ENCODE results near the gene ZBTB25.

GRCh38 chr14:64516969-64517368 is 13.3 kb upstream of the ZBTB25 start:
- TF ChIP-seq GLIS3 (CRISPR knock-in tag; IDR thresholded peaks at IDR 0.05) (no peak), POU6F1 (CRISPR knock-in tag; IDR thresholded peaks at IDR 0.05; ENCODE audit: borderline replicate concordance, low read depth) (no peak), PATZ1 (CRISPR knock-in tag; IDR thresholded peaks at IDR 0.05; ENCODE audit: borderline replicate concordance) (no peak)
